PFSK-1 (cell line): ENCODE measurements around the gene TMEM59L.

Experiments used
- POLR2AphosphoS5 ChIP-seq: IDR thresholded peaks from 2 replicates; pipeline ENCODE4 v1.6.1; 2012; ENCODE audit warnings: low read depth, mild to moderate bottlenecking, control low read depth, low read length, moderate library complexity
- TAF1 ChIP-seq: IDR thresholded peaks from 2 replicates; pipeline ENCODE4 v1.6.1; 2012; ENCODE audit warnings: low read length, control low read depth, borderline replicate concordance; ENCODE audit not compliant: insufficient read depth

DNA sequence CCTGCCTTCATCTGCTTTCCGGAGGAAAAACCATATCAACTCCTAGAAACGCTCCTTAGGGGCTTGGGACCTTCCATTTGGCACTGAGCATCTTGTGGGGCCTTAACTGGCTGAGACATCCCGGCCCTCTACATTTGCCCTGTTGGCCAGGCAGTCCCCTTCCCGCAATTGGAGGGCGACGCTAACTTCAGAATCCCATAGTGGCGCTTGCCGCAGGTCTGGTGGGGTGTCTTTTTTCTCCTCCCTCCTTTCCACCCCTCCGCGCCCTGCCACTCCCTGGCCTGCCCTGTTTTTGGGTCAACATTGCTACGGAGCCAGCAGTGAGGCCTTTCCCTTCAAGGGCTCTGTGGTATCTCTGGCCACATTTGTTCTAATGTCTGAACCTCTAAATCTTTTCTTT lies 57.2 kb downstream of the TMEM59L start:
- TF ChIP-seq POLR2AphosphoS5 (no peak), TAF1 (no peak)
